Vagina (tissue), 2 donors: ENCODE measurements around the gene SNRK. TPM values are rescaled to one million over a fixed set of nuclear protein-coding genes. Genes with fewer than 3 reads are reported as not detected.
A peak's percentile ranks its signal among the peaks of the same experiment; 100 is the strongest.

Experiments used
- DNase-seq, 2 donors: peaks; one replicate each; pipeline ENCODE4 v3.0.0-alpha.2; 2017; ENCODE audit errors: extremely low spot score in 2 of 2
- H3K27ac ChIP-seq: fragments of 200-600 bp; sonication (generic); one replicate; pipeline ENCODE4 v1.5.1; 2019
- H3K27me3 ChIP-seq: fragments of 200-600 bp; sonication (generic); one replicate; pipeline ENCODE4 v1.5.1; 2019
- H3K36me3 ChIP-seq, 2 donors: fragments of 200-600 bp; sonication (generic); one replicate each; pipeline ENCODE4 v1.5.1; 2017 to 2019
- H3K4me1 ChIP-seq: fragments of 200-600 bp; sonication (generic); one replicate; pipeline ENCODE4 v1.5.1; 2019
- H3K4me3 ChIP-seq, 2 donors: fragments of 200-600 bp; sonication (generic); 1 replicate in 1 of 2; 2 replicates in 1 of 2; pipeline ENCODE4 v1.5.1; 2016 to 2019
- H3K9me3 ChIP-seq: fragments of 200-600 bp; sonication (generic); one replicate; pipeline ENCODE4 v1.5.1; 2019
- CTCF ChIP-seq, 3 experiments: fragments of 450-650 bp in 2 of 3; fragments of 200-600 bp in 1 of 3; sonication (generic) in 1 of 3; IDR thresholded peaks; one replicate each; pipeline ENCODE4 v1.5.1; 2017 to 2019; ENCODE audit warnings: antibody characterized with exemption in 3 of 3, mild to moderate bottlenecking in 2 of 3, moderate library complexity in 2 of 3
- POLR2A ChIP-seq, 2 donors: fragments of 450-650 bp; IDR thresholded peaks; one replicate each; pipeline ENCODE4 v1.6.1; 2017; ENCODE audit warnings: antibody characterized with exemption in 2 of 2, mild to moderate bottlenecking in 2 of 2, moderate library complexity in 2 of 2
- POLR2AphosphoS5 ChIP-seq, 2 donors: sonication (generic); formaldehyde crosslinking; IDR thresholded peaks; one replicate each; pipeline ENCODE4 v1.9.0; 2017; ENCODE audit warnings: antibody characterized with exemption in 2 of 2, mild to moderate bottlenecking in 2 of 2, low read depth in 1 of 2; ENCODE audit not compliant: insufficient read depth in 1 of 2
- intact Hi-C: fragments of 100-400 bp; cut with DNase I; formaldehyde crosslinking; loops from one replicate; pipeline ENCODE4 v1.15.1; 2023
- total RNA-seq: library from RNA; depleted of rRNA; stranded (reverse); fragments of >200 nt; gene quantifications from one replicate; pipeline ENCODE4 v1.2.3, GENCODE V29; 2016

SNRK gene
- total RNA-seq, 1 donor from 2014 or later, result 97.0 TPM

GRCh38 chr3:43287500-43287873 is 1.1 kb downstream of the SNRK start:
- intact Hi-C loops, result no loop called here

GRCh38 chr3:43288366-43288765 is 2.0 kb downstream of the SNRK start:
- intact Hi-C loops, result no loop called here
- H3K4me1 ChIP-seq, result peaks cover 70% of the 10 kb centered on the region
- H3K4me3 ChIP-seq, result peak overlapping the region; percentile 14 to 67

More at GRCh38 chr3:43287500-43287873, 1.1 kb downstream of the SNRK start:
- no peaks in the 10 kb centered on the region for H3K9me3 ChIP-seq
- no peak for TF ChIP-seq POLR2AphosphoS5 (IDR thresholded peaks at IDR 0.05; ENCODE audit: insufficient read depth in 1 of 2, low read depth in 1 of 2)
- no peak for TF ChIP-seq POLR2A (IDR thresholded peaks at IDR 0.05)
- TF ChIP-seq CTCF (IDR thresholded peaks at IDR 0.05), result no peak
- H3K27ac ChIP-seq, result peak overlapping the region; percentile 92
- peaks cover 64% of the 10 kb centered on the region for H3K4me1 ChIP-seq
- H3K27me3 ChIP-seq, result no peaks in the 10 kb centered on the region
- no peaks in the 10 kb centered on the region for H3K36me3 ChIP-seq
- H3K4me3 ChIP-seq, result peak overlapping the region; percentile 67 to 71
- no peak for DNase-seq

GRCh38 chr3:43288850-43289249 is 2.5 kb downstream of the SNRK start:
- Histone ChIP-seq H3K27me3 (no peaks in the 10 kb centered on the region), H3K4me3 (peak overlapping the region; percentile 14 to 67), H3K9me3 (no peaks in the 10 kb centered on the region), H3K27ac (peak overlapping the region; percentile 92), H3K4me1 (peaks cover 71% of the 10 kb centered on the region), H3K36me3 (no peaks in the 10 kb centered on the region)
- TF ChIP-seq POLR2AphosphoS5 (IDR thresholded peaks at IDR 0.05; ENCODE audit: insufficient read depth in 1 of 2, low read depth in 1 of 2) (no peak), POLR2A (IDR thresholded peaks at IDR 0.05) (no peak), CTCF (IDR thresholded peaks at IDR 0.05) (no peak)
- no peak for DNase-seq
- intact Hi-C loops, result no loop called here

More at GRCh38 chr3:43288366-43288765, 2.0 kb downstream of the SNRK start:
- Histone ChIP-seq H3K27me3 (no peaks in the 10 kb centered on the region), H3K36me3 (no peaks in the 10 kb centered on the region), H3K9me3 (no peaks in the 10 kb centered on the region), H3K27ac (peak overlapping the region; percentile 92)
- no peak for DNase-seq
- TF ChIP-seq POLR2A (IDR thresholded peaks at IDR 0.05) (no peak), POLR2AphosphoS5 (IDR thresholded peaks at IDR 0.05; ENCODE audit: insufficient read depth in 1 of 2, low read depth in 1 of 2) (peak in 1 of 2 donors; percentile 12), CTCF (IDR thresholded peaks at IDR 0.05) (no peak)

- TF ChIP-seq CTCF (IDR thresholded peaks at IDR 0.05), result no peak
- no peak for TF ChIP-seq POLR2A (IDR thresholded peaks at IDR 0.05)
- no peak for TF ChIP-seq POLR2AphosphoS5 (IDR thresholded peaks at IDR 0.05; ENCODE audit: insufficient read depth in 1 of 2, low read depth in 1 of 2)
- Histone ChIP-seq H3K4me1 (peaks cover 77% of the 10 kb centered on the region), H3K36me3 (no peaks in the 10 kb centered on the region), H3K9me3 (no peaks in the 10 kb centered on the region), H3K4me3 (peak overlapping the region; percentile 14 to 67), H3K27ac (peak overlapping the region; percentile 92), H3K27me3 (no peaks in the 10 kb centered on the region)
- intact Hi-C loops, result no loop called here
- DNase-seq, result no peak
Measured at GRCh38 chr3:43289401-43289800, 3.1 kb downstream of the SNRK start.

GRCh38 chr3:43289841-43290470 is 3.6 kb downstream of the SNRK start:
- H3K4me1 ChIP-seq, result peaks cover 82% of the 10 kb centered on the region
- H3K27me3 ChIP-seq, result no peaks in the 10 kb centered on the region
- H3K36me3 ChIP-seq, result no peaks in the 10 kb centered on the region
- H3K9me3 ChIP-seq, result no peaks in the 10 kb centered on the region
- DNase-seq, result no peak
- H3K4me3 ChIP-seq, result peak overlapping the region; percentile 15 to 67
- TF ChIP-seq POLR2A (IDR thresholded peaks at IDR 0.05) (no peak), POLR2AphosphoS5 (IDR thresholded peaks at IDR 0.05; ENCODE audit: insufficient read depth in 1 of 2, low read depth in 1 of 2) (no peak), CTCF (IDR thresholded peaks at IDR 0.05) (no peak)
- intact Hi-C loops, result no loop called here
- peak overlapping the region; percentile 92 for H3K27ac ChIP-seq
